ENCODE measurements around the gene ALOXE3.
"Not testable (repeated sequence)": the region's sequence is repeated elsewhere in the genome, so short reads cannot be mapped to it uniquely, and the experiment has no call there.

The ALOXE3 gene

DNA sequence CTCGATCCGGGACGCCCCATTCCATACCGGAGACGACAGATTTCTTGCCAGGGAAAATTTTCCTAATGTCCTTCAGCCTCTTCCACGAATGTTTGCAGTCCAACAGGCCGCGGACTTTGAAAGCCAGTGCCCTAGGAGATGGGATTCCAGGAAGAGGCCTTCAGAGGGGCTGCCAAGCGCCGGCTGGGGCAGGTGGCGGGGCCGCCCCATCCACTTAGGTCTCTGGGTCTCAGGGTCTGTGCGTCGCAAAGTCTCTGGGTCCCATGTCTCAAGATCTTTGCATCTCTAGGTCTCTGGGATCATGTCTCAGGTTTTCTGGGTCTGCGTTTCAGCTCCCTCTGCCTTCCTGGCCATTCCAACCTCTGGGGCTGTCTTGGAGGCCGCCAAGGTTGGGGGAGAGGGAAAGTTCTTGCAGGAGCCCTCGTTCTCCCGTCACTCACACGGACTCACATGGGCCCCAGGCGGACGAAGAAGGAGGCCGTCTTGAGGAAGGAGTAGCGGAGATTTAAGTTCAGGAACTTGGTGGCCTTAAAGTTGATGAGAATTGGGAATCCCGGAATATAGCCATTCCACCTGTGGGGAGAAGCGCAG, 38.0 kb downstream of the ALOXE3 start (continued):
- TF ChIP-seq, protein P1, sequence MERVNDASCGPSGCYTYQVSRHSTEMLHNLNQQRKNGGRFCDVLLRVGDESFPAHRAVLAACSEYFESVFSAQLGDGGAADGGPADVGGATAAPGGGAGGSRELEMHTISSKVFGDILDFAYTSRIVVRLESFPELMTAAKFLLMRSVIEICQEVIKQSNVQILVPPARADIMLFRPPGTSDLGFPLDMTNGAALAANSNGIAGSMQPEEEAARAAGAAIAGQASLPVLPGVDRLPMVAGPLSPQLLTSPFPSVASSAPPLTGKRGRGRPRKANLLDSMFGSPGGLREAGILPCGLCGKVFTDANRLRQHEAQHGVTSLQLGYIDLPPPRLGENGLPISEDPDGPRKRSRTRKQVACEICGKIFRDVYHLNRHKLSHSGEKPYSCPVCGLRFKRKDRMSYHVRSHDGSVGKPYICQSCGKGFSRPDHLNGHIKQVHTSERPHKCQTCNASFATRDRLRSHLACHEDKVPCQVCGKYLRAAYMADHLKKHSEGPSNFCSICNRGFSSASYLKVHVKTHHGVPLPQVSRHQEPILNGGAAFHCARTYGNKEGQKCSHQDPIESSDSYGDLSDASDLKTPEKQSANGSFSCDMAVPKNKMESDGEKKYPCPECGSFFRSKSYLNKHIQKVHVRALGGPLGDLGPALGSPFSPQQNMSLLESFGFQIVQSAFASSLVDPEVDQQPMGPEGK (CRISPR knock-in tag; IDR thresholded peaks at IDR 0.05; ENCODE audit: borderline replicate concordance) = no peak

DNA sequence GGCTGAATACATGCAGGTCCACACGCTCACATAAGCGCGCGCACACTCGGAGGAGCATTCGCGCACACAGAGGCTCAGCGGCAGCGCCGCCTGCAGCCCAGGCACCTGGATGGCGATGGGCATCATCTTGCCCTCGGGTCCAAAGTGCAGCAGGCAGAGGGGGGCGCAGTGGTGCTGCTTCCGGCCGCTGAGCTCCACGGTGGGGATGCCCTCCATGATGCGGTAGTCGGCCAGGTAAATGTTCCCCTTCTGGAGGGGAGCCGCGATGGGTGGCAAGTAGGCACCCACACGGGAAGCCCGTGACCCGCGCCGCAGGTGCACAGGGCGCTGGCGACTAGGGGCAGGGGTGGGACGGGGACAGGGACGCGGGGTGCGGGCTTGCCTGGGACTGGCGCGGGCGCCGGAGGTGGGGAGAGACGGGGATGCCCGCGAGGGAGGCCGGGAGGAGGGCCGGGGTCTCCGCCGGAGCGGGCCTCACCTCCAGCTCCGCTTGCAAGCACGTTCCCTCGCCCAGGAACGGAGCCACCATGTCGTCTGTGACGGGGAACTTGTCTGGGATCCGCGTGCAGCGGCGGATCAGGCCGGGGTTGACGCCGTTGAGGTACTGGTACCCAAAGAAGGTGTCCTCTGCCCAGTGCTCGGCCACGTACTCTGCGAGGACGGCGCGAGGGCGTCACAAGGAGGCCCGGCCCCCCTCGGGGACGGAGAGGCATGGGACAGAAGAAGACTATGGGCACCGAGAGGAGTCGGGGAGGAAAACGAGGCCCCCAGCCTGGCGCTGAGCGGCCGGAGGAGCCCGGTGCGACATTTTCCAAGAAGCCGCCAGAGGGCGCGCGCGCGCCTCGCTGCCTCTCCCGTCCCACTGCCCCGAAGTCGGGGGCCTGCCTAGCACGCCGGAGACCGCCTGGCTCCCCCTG, 38.8 kb downstream of the ALOXE3 start:
- ATAC-seq = peak; percentile 93
- TF ChIP-seq GLIS3 (CRISPR knock-in tag; IDR thresholded peaks at IDR 0.05) = no peak
- no peak for TF ChIP-seq OSR1 (CRISPR knock-in tag; IDR thresholded peaks at IDR 0.05)
- TF ChIP-seq ARNTL (CRISPR knock-in tag; IDR thresholded peaks at IDR 0.05; ENCODE audit: borderline replicate concordance, low read depth) = no peak
- TF ChIP-seq ZFP3 (CRISPR knock-in tag; IDR thresholded peaks at IDR 0.05) = no peak
- no peak for TF ChIP-seq ZNF70 (CRISPR knock-in tag; IDR thresholded peaks at IDR 0.05)
- no peak for TF ChIP-seq CSDC2 (CRISPR knock-in tag; IDR thresholded peaks at IDR 0.05)
- TF ChIP-seq ISL1 (CRISPR knock-in tag; IDR thresholded peaks at IDR 0.05) = no peak
- no peak for TF ChIP-seq SNAI2 (CRISPR knock-in tag; IDR thresholded peaks at IDR 0.05)
- no peak for TF ChIP-seq ZNF8 (CRISPR knock-in tag; IDR thresholded peaks at IDR 0.05)
- no peak for TF ChIP-seq TSHZ2 (CRISPR knock-in tag; IDR thresholded peaks at IDR 0.05)
- TF ChIP-seq, protein P2, sequence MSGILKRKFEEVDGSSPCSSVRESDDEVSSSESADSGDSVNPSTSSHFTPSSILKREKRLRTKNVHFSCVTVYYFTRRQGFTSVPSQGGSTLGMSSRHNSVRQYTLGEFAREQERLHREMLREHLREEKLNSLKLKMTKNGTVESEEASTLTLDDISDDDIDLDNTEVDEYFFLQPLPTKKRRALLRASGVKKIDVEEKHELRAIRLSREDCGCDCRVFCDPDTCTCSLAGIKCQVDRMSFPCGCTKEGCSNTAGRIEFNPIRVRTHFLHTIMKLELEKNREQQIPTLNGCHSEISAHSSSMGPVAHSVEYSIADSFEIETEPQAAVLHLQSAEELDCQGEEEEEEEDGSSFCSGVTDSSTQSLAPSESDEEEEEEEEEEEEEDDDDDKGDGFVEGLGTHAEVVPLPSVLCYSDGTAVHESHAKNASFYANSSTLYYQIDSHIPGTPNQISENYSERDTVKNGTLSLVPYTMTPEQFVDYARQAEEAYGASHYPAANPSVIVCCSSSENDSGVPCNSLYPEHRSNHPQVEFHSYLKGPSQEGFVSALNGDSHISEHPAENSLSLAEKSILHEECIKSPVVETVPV (CRISPR knock-in tag; IDR thresholded peaks at IDR 0.05) = no peak

DNA sequence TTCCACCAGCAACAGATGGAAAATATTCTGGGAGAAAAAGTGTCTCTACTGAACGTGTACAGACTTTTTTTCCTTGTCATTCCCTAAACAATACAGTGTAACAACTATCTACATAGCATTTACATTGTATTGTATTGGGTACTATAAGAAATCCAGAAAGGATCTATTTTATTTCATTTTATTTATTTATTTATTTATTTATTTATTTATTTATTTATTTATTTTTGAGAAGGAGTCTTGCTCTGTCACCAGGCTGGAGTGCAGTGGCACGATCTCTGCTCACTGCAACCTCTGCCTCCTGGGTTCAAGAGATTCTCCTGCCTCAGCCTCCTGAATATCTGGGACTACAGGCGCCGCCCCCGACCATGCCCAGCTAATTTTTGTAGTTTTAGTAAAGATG, 40.4 kb downstream of the ALOXE3 start:
- ATAC-seq = not testable (repeated sequence)

DNA sequence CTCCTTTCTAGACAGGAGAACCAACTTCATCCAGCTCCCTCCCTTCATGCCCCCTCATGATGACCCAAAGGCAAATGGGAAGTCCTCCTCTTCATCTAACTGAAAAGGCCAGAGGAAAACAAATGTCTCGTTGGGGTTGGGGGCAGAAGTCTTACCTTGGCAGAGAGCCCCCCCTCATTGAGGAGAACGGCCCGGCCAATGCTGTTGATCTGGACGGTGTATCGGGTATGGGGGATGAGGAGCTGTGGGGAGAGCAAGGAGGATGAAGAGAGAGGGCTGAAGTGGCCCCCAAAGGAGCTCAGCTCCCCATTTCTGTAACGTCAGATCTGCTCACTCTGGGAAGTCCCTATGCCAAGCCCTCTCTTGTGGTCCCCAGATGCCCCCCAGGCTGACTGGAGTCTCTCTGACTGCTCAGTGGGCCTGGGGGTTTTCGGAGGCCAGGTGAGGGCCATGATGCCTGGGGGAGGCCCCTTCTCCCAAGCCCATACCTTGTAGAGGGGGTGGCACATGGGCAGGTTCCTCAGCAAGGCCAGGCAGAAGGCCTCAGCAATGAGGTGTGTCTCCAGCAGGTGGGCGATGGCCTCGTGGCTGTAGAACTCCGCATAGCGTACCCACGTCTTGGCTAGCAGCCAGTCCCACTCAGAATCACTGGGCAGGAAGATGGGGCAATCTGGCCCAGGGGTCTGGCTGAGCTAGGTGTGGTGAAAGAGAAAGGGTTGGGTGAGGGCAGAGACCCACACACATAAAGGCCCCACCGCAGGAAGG, 41.6 kb downstream of the ALOXE3 start:
- ATAC-seq = no peak
- TF ChIP-seq, protein P1 (CRISPR knock-in tag; IDR thresholded peaks at IDR 0.05; ENCODE audit: borderline replicate concordance) = no peak
- TF ChIP-seq ZNF8 (CRISPR knock-in tag; IDR thresholded peaks at IDR 0.05) (no peak), ZNF70 (CRISPR knock-in tag; IDR thresholded peaks at IDR 0.05) (no peak), TOX (CRISPR knock-in tag; IDR thresholded peaks at IDR 0.05; ENCODE audit: borderline replicate concordance) (no peak), ARNTL (CRISPR knock-in tag; IDR thresholded peaks at IDR 0.05; ENCODE audit: borderline replicate concordance, low read depth) (no peak), TSHZ2 (CRISPR knock-in tag; IDR thresholded peaks at IDR 0.05) (no peak), ESRRG (CRISPR knock-in tag; IDR thresholded peaks at IDR 0.05) (no peak), GLIS3 (CRISPR knock-in tag; IDR thresholded peaks at IDR 0.05) (no peak), OSR1 (CRISPR knock-in tag; IDR thresholded peaks at IDR 0.05) (no peak), ZNF565 (CRISPR knock-in tag; conservative IDR thresholded peaks at IDR 0.05; ENCODE audit: low read depth) (no peak), TCF4 (CRISPR knock-in tag; IDR thresholded peaks at IDR 0.05; ENCODE audit: borderline replicate concordance) (no peak), ZFP30 (CRISPR knock-in tag; IDR thresholded peaks at IDR 0.05) (no peak), RARB (CRISPR knock-in tag; IDR thresholded peaks at IDR 0.05) (no peak), ISL1 (CRISPR knock-in tag; IDR thresholded peaks at IDR 0.05) (no peak)

Measured in SK-N-SH treated with all-trans-retinoic acid at 6 μM for 48 hours (cell line).